BJ (cell line): ENCODE data around the gene PCSK7. TPM values are rescaled to one million over a fixed set of nuclear protein-coding genes. Genes with fewer than 3 reads are reported as not detected.

Experiments
- CTCF ChIA-PET: fragments of 350-600 bp; formaldehyde crosslinking; extraction: SDS; loops from one replicate; lab custom pipeline; 2021; ENCODE audit warnings: antibody characterized with exemption, inconsistent platforms; lab: Yijun Ruan, JAX
- POLR2A ChIA-PET: fragments of 300-600 bp; sonication (Branson Sonifier 250); formaldehyde crosslinking; extraction: SDS; loops from one replicate; lab custom pipeline; 2021; ENCODE audit warnings: antibody characterized with exemption; lab: Charles Lee
- DNase-seq: peaks from one replicate; pipeline ENCODE4 v3.0.0-alpha.2; 2011; ENCODE audit warnings: low read depth
- H3K27me3 ChIP-seq: 2 replicates; pipeline ENCODE4 v1.6.0; 2011; ENCODE audit warnings: low read length; ENCODE audit not compliant: control insufficient read depth, insufficient read depth
- H3K36me3 ChIP-seq: 2 replicates; pipeline ENCODE4 v1.5.1; 2011; ENCODE audit warnings: low read length; ENCODE audit not compliant: control insufficient read depth, insufficient read depth
- H3K4me3 ChIP-seq: 2 replicates; pipeline ENCODE4 v1.5.1; 2011; ENCODE audit warnings: low read depth, mild to moderate bottlenecking, control low read depth, low read length
- polyA plus RNA-seq: library from polyadenylated mRNA; depleted of rRNA; stranded (reverse); fragments of >200 nt; gene quantifications from 2 replicates; pipeline ENCODE4 v1.2.3, GENCODE V29; 2011
- TF ChIP-seq, protein P1 (sequence below): IDR thresholded peaks from 2 replicates; pipeline ENCODE4 v1.5.1; 2011; ENCODE audit warnings: low read depth, mild to moderate bottlenecking, control low read depth, inconsistent platforms, low read length, moderate library complexity; ENCODE audit not compliant: insufficient read depth

PCSK7 gene
- polyA plus RNA-seq, 1 experiment = 32.8 TPM

DNA sequence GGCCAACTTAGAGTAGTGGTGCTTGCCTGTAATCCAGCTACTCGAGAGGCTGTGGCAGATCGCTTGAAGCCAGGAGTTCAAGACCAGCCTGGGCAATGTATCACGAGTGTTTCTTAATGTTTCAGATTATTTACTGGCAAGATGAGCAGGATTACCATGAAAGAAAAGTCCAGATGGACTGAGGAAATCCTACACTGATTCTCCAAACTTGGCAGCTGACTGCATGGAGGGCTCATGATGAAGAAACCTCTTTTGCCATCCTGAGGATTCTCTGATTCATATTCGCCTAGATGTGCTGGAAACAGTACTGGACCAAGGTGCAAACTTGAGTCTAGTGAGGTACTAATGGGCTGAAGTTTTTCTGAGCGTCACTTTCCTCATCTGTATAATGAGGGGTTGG, 56.1 kb downstream of the PCSK7 start:
- DNase-seq = no peak
- no peak overlapping the region for H3K4me3 ChIP-seq
- TF ChIP-seq, protein P1, sequence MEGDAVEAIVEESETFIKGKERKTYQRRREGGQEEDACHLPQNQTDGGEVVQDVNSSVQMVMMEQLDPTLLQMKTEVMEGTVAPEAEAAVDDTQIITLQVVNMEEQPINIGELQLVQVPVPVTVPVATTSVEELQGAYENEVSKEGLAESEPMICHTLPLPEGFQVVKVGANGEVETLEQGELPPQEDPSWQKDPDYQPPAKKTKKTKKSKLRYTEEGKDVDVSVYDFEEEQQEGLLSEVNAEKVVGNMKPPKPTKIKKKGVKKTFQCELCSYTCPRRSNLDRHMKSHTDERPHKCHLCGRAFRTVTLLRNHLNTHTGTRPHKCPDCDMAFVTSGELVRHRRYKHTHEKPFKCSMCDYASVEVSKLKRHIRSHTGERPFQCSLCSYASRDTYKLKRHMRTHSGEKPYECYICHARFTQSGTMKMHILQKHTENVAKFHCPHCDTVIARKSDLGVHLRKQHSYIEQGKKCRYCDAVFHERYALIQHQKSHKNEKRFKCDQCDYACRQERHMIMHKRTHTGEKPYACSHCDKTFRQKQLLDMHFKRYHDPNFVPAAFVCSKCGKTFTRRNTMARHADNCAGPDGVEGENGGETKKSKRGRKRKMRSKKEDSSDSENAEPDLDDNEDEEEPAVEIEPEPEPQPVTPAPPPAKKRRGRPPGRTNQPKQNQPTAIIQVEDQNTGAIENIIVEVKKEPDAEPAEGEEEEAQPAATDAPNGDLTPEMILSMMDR = no peak
- no peaks in the 10 kb centered on the region; the same call in 1 of the 2 replicates for H3K36me3 ChIP-seq
- H3K27me3 ChIP-seq = no peaks in the 10 kb centered on the region
- ChIA-PET CTCF (no interaction called here), POLR2A (no interaction called here)

DNA sequence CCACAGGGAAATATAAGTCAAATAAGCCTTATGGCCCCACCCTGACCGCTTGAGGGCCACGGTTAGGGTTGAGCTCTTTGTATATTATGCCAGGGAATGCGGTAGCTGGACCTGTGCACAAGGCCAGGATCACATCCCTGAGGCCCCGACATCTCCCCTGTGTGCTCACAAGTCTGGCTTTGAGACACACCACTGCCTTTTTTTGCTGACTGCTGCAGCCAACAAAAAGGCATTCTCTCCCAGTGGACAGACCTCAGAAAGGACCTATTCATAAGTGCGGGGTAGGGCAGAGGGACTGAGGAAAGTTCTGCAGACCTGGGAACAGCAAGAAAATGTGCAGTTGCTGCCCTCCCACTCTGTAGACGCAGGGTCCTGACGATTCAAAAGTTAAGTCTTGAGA, 56.8 kb downstream of the PCSK7 start:
- TF ChIP-seq, protein P1 = no peak
- H3K4me3 ChIP-seq = no peak overlapping the region
- CTCF ChIA-PET = no interaction called here
- no peaks in the 10 kb centered on the region for H3K27me3 ChIP-seq
- peaks cover 2% of the 10 kb centered on the region for H3K36me3 ChIP-seq
- no peak for DNase-seq
- POLR2A ChIA-PET = interaction anchor here (0.6 kb wide), 1 partner anchor 375 kb away, joined by 12 read pairs; no protein-coding TSS in a partner anchor

DNA sequence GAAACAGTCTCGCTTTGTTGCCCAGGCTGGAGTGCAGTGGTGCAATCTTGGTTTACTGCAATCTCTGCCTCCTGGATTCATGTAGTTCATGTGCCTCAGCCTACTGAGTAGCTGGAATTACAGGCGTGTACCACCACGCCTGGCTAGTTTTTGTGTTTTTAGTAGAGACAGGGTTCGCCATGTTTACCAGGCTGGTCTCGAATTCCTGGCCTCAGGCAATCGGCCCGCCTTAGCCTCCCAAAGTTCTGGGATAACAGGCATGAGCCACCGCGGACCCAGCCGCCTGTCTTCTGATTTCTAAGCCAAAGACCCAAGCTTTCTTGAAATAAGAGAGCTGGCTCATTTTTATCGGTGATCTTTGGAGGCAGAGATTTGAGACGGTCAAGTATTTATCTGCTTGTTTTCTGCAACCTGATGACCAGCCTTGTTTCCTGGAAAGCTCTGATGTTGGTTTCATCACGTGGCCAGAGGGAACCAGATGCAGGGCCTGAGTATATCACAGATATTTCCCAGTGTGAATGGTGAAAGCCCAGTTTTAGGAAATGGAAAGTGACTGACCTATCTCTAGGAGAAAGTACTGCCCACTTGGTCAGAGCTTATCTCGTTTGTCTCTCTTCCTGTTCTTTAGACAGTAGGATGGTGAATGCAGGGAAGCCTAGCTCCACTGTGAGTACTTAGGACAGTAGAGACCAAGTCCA, 59.0 kb downstream of the PCSK7 start:
- POLR2A ChIA-PET = no interaction called here
- TF ChIP-seq, protein P1 = no peak
- H3K27me3 ChIP-seq = no peaks in the 10 kb centered on the region
- H3K4me3 ChIP-seq = no peak overlapping the region
- CTCF ChIA-PET = interaction anchor here (0.7 to 3.3 kb wide), 7 partner anchors 8 to 382 kb away, joined by 3 to 13 read pairs (median 4); partner anchors contain the start of gene APOA5
- peaks cover 2% of the 10 kb centered on the region for H3K36me3 ChIP-seq
- DNase-seq = no peak

DNA sequence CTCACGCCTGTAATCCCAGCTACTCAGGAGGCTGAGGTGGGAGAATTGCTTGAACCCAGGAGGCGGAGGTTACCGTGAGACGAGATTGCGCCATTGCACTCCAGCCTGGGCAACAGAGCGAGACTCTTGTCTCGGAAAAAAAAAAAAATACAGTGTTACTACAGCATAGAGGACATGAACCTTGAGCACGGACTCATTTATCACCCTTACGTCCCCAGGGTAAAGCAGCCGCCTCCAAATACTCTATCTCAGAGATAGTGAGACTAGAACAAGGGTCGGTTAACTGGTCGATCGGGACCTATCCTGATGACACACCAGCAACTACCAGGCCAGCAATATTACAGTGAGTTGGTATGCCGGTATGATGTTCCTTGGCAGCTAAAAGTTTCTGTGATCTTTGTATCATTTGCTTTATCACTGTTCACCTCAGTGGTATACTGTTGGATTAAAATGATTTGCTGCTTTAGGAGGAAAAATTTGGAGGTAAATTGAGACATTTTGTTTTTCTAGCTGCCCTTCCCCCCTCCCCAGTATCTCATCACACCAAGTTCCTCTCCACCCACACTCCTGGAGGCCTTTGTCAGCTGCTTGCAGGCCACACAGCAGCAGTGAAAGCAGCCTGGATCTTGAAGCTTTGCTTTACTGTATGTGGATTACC, 60.3 kb downstream of the PCSK7 start:
- TF ChIP-seq, protein P1 = no peak
- DNase-seq = no peak
- Histone ChIP-seq H3K27me3 (no peaks in the 10 kb centered on the region), H3K36me3 (peaks cover 5% of the 10 kb centered on the region), H3K4me3 (no peak overlapping the region)
- POLR2A ChIA-PET = interaction anchor here (0.6 kb wide), 1 partner anchor 51 kb away, joined by 3 read pairs; no protein-coding TSS in a partner anchor
- CTCF ChIA-PET = interaction anchor here (0.8 to 3.3 kb wide), 6 partner anchors 9 to 60 kb away, joined by 3 to 13 read pairs (median 3); partner anchors contain the start of genes PCSK7 and RNF214

DNA sequence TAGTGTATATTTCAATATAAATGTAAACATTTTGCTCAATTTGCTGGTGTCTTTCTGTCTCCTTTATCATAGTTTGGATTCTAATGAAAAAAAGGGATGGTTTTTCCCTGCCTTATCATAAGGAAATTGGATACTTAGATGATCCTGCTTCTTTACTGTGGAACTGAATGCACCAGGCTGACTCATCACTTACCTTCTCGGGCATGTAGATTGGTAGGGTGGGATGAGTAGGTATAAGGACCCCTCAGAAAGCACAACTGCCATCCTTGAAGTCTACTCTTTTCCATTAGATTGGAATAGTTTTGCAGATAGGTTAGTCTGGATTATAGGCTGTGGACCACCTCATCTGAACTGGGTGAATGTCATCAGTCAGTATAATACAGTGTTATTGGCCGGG, 60.9 kb downstream of the PCSK7 start:
- TF ChIP-seq, protein P1 = no peak
- no peak for DNase-seq
- no peaks in the 10 kb centered on the region for H3K27me3 ChIP-seq
- ChIA-PET CTCF (interaction anchor here (0.6 to 3.3 kb wide), 4 partner anchors 10 to 360 kb away, joined by 3 to 13 read pairs (median 3); partner anchors contain the start of gene PAFAH1B2), POLR2A (no interaction called here)
- H3K36me3 ChIP-seq = peaks cover 5% of the 10 kb centered on the region
- H3K4me3 ChIP-seq = no peak overlapping the region
